Measurements from ENCODE around the gene ZNF780A.

ZNF780A gene

GRCh38 chr19:40133491-40133890, 42.7 kb upstream of the ZNF780A start:
- Histone ChIP-seq H4K91ac (ENCODE audit: low read depth, low read length) (no peak overlapping the region), H2BK120ac (ENCODE audit: insufficient read depth, low read length, poor library complexity) (no peak overlapping the region), H3K27me3 (ENCODE audit: insufficient read depth, low read length) (no peaks in the 10 kb centered on the region), H3K4me3 (ENCODE audit: low read depth, low read length) (no peak overlapping the region), H3K9me3 (ENCODE audit: insufficient read depth, low read depth, low read length) (no peaks in the 10 kb centered on the region), H3K36me3 (ENCODE audit: control insufficient read depth in 1 of 2, insufficient read depth in 2 of 2, low read length in 2 of 2) (no peaks in the 10 kb centered on the region), H3K4ac (ENCODE audit: low read depth, low read length) (no peak overlapping the region), H2BK5ac (ENCODE audit: low read depth, low read length, poor library complexity) (no peak overlapping the region), H3K14ac (ENCODE audit: low read length) (no peak overlapping the region), H3K79me1 (ENCODE audit: low read length) (no peaks in the 10 kb centered on the region), H4K12ac (ENCODE audit: low read depth, low read length) (no peak overlapping the region), H2AK5ac (ENCODE audit: low read length) (no peak overlapping the region), H3K27ac (ENCODE audit: low read depth, low read length) (no peak overlapping the region), H4K8ac (ENCODE audit: low read depth, low read length) (no peak overlapping the region), H3K4me1 (ENCODE audit: control insufficient read depth in 1 of 2, insufficient read depth in 2 of 2, low read length in 2 of 2) (no peaks in the 10 kb centered on the region), H3K18ac (ENCODE audit: low read length) (no peak overlapping the region), H3K79me2 (ENCODE audit: control insufficient read depth, insufficient read depth, low read length, poor library complexity) (no peaks in the 10 kb centered on the region), H2BK12ac (ENCODE audit: low read length) (no peak overlapping the region), H2AFZ (ENCODE audit: insufficient read depth, low read length, poor library complexity) (no peak overlapping the region), H3K4me2 (ENCODE audit: low read length) (no peak overlapping the region), H3K9ac (ENCODE audit: low read length) (no peak overlapping the region), H3K23ac (ENCODE audit: low read length) (no peak overlapping the region)
- no peak for DNase-seq
- no CpG with 5 or more reads among the region's 1 CpG for WGBS (ENCODE audit: extremely low coverage, insufficient coverage, insufficient read length)

- H3K4me1 ChIP-seq (ENCODE audit: control insufficient read depth in 1 of 2, insufficient read depth in 2 of 2, low read length in 2 of 2): no peaks in the 10 kb centered on the region
- no peak overlapping the region for H3K14ac ChIP-seq (ENCODE audit: low read length)
- no peak overlapping the region for H3K9ac ChIP-seq (ENCODE audit: low read length)
- H3K9me3 ChIP-seq (ENCODE audit: insufficient read depth, low read depth, low read length): no peaks in the 10 kb centered on the region
- no peaks in the 10 kb centered on the region for H3K36me3 ChIP-seq (ENCODE audit: control insufficient read depth in 1 of 2, insufficient read depth in 2 of 2, low read length in 2 of 2)
- no peak overlapping the region for H3K4me3 ChIP-seq (ENCODE audit: low read depth, low read length)
- H3K18ac ChIP-seq (ENCODE audit: low read length): no peak overlapping the region
- no peaks in the 10 kb centered on the region for H3K27me3 ChIP-seq (ENCODE audit: insufficient read depth, low read length)
- H2BK5ac ChIP-seq (ENCODE audit: low read depth, low read length, poor library complexity): no peak overlapping the region
- H2BK120ac ChIP-seq (ENCODE audit: insufficient read depth, low read length, poor library complexity): no peak overlapping the region
- no peak overlapping the region for H3K23ac ChIP-seq (ENCODE audit: low read length)
- no peak overlapping the region for H3K4me2 ChIP-seq (ENCODE audit: low read length)
- no peak overlapping the region for H2AK5ac ChIP-seq (ENCODE audit: low read length)
- H2AFZ ChIP-seq (ENCODE audit: insufficient read depth, low read length, poor library complexity): no peak overlapping the region
- DNase-seq: no peak
- no peak overlapping the region for H4K12ac ChIP-seq (ENCODE audit: low read depth, low read length)
- no peak overlapping the region for H3K27ac ChIP-seq (ENCODE audit: low read depth, low read length)
- no peaks in the 10 kb centered on the region for H3K79me2 ChIP-seq (ENCODE audit: control insufficient read depth, insufficient read depth, low read length, poor library complexity)
- no peak overlapping the region for H2BK12ac ChIP-seq (ENCODE audit: low read length)
- no peak overlapping the region for H3K4ac ChIP-seq (ENCODE audit: low read depth, low read length)
- no peak overlapping the region for H4K91ac ChIP-seq (ENCODE audit: low read depth, low read length)
- no peak overlapping the region for H4K8ac ChIP-seq (ENCODE audit: low read depth, low read length)
- H3K79me1 ChIP-seq (ENCODE audit: low read length): no peaks in the 10 kb centered on the region
Measured at GRCh38 chr19:40130013-40130412, 39.3 kb upstream of the ZNF780A start.

GRCh38 chr19:40129425-40129824, 38.7 kb upstream of the ZNF780A start:
- Histone ChIP-seq H3K4me3 (ENCODE audit: low read depth, low read length) (no peak overlapping the region), H3K9ac (ENCODE audit: low read length) (no peak overlapping the region), H3K4me1 (ENCODE audit: control insufficient read depth in 1 of 2, insufficient read depth in 2 of 2, low read length in 2 of 2) (no peaks in the 10 kb centered on the region), H2AFZ (ENCODE audit: insufficient read depth, low read length, poor library complexity) (no peak overlapping the region), H4K8ac (ENCODE audit: low read depth, low read length) (no peak overlapping the region), H3K9me3 (ENCODE audit: insufficient read depth, low read depth, low read length) (no peaks in the 10 kb centered on the region), H3K79me2 (ENCODE audit: control insufficient read depth, insufficient read depth, low read length, poor library complexity) (no peaks in the 10 kb centered on the region), H3K36me3 (ENCODE audit: control insufficient read depth in 1 of 2, insufficient read depth in 2 of 2, low read length in 2 of 2) (no peaks in the 10 kb centered on the region), H3K79me1 (ENCODE audit: low read length) (no peaks in the 10 kb centered on the region), H4K12ac (ENCODE audit: low read depth, low read length) (no peak overlapping the region), H2AK5ac (ENCODE audit: low read length) (no peak overlapping the region), H3K27ac (ENCODE audit: low read depth, low read length) (no peak overlapping the region), H3K23ac (ENCODE audit: low read length) (no peak overlapping the region), H3K18ac (ENCODE audit: low read length) (no peak overlapping the region), H3K14ac (ENCODE audit: low read length) (no peak overlapping the region), H3K4me2 (ENCODE audit: low read length) (no peak overlapping the region), H2BK12ac (ENCODE audit: low read length) (no peak overlapping the region), H4K91ac (ENCODE audit: low read depth, low read length) (no peak overlapping the region), H2BK5ac (ENCODE audit: low read depth, low read length, poor library complexity) (no peak overlapping the region), H2BK120ac (ENCODE audit: insufficient read depth, low read length, poor library complexity) (no peak overlapping the region), H3K27me3 (ENCODE audit: insufficient read depth, low read length) (no peaks in the 10 kb centered on the region), H3K4ac (ENCODE audit: low read depth, low read length) (no peak overlapping the region)
- no peak for DNase-seq
- no CpG with 5 or more reads among the region's 3 CpGs for WGBS (ENCODE audit: extremely low coverage, insufficient coverage, insufficient read length)

- Histone ChIP-seq H3K14ac (ENCODE audit: low read length) (no peak overlapping the region), H3K79me2 (ENCODE audit: control insufficient read depth, insufficient read depth, low read length, poor library complexity) (no peaks in the 10 kb centered on the region), H3K4ac (ENCODE audit: low read depth, low read length) (no peak overlapping the region), H3K4me1 (ENCODE audit: control insufficient read depth in 1 of 2, insufficient read depth in 2 of 2, low read length in 2 of 2) (no peaks in the 10 kb centered on the region), H3K79me1 (ENCODE audit: low read length) (no peaks in the 10 kb centered on the region), H3K23ac (ENCODE audit: low read length) (no peak overlapping the region), H3K18ac (ENCODE audit: low read length) (no peak overlapping the region), H3K9ac (ENCODE audit: low read length) (no peak overlapping the region), H3K36me3 (ENCODE audit: control insufficient read depth in 1 of 2, insufficient read depth in 2 of 2, low read length in 2 of 2) (no peaks in the 10 kb centered on the region), H2BK120ac (ENCODE audit: insufficient read depth, low read length, poor library complexity) (no peak overlapping the region), H2BK5ac (ENCODE audit: low read depth, low read length, poor library complexity) (no peak overlapping the region), H4K91ac (ENCODE audit: low read depth, low read length) (no peak overlapping the region), H2AFZ (ENCODE audit: insufficient read depth, low read length, poor library complexity) (no peak overlapping the region), H3K27me3 (ENCODE audit: insufficient read depth, low read length) (no peaks in the 10 kb centered on the region), H2BK12ac (ENCODE audit: low read length) (no peak overlapping the region), H3K9me3 (ENCODE audit: insufficient read depth, low read depth, low read length) (no peaks in the 10 kb centered on the region), H4K8ac (ENCODE audit: low read depth, low read length) (no peak overlapping the region), H3K4me3 (ENCODE audit: low read depth, low read length) (no peak overlapping the region), H3K4me2 (ENCODE audit: low read length) (no peak overlapping the region), H2AK5ac (ENCODE audit: low read length) (no peak overlapping the region), H3K27ac (ENCODE audit: low read depth, low read length) (no peak overlapping the region), H4K12ac (ENCODE audit: low read depth, low read length) (no peak overlapping the region)
- no peak for DNase-seq
Measured at GRCh38 chr19:40128991-40129390, 38.2 kb upstream of the ZNF780A start.

GRCh38 chr19:40119380-40119779, 28.6 kb upstream of the ZNF780A start:
- H3K79me2 ChIP-seq (ENCODE audit: control insufficient read depth, insufficient read depth, low read length, poor library complexity): no peaks in the 10 kb centered on the region
- H2BK5ac ChIP-seq (ENCODE audit: low read depth, low read length, poor library complexity): no peak overlapping the region
- peaks cover 6% of the 10 kb centered on the region for H3K9me3 ChIP-seq (ENCODE audit: insufficient read depth, low read depth, low read length)
- no peak overlapping the region for H3K4me3 ChIP-seq (ENCODE audit: low read depth, low read length)
- no peaks in the 10 kb centered on the region for H3K36me3 ChIP-seq (ENCODE audit: control insufficient read depth in 1 of 2, insufficient read depth in 2 of 2, low read length in 2 of 2)
- no peak overlapping the region for H3K23ac ChIP-seq (ENCODE audit: low read length)
- H2AK5ac ChIP-seq (ENCODE audit: low read length): no peak overlapping the region
- no peak overlapping the region for H3K27ac ChIP-seq (ENCODE audit: low read depth, low read length)
- no peak overlapping the region for H2BK12ac ChIP-seq (ENCODE audit: low read length)
- H3K4ac ChIP-seq (ENCODE audit: low read depth, low read length): no peak overlapping the region
- H3K4me1 ChIP-seq (ENCODE audit: control insufficient read depth in 1 of 2, insufficient read depth in 2 of 2, low read length in 2 of 2): no peaks in the 10 kb centered on the region
- DNase-seq: peak; percentile 34 to 79
- no peak overlapping the region for H3K18ac ChIP-seq (ENCODE audit: low read length)
- H4K91ac ChIP-seq (ENCODE audit: low read depth, low read length): no peak overlapping the region
- H3K14ac ChIP-seq (ENCODE audit: low read length): no peak overlapping the region
- no peak overlapping the region for H4K8ac ChIP-seq (ENCODE audit: low read depth, low read length)
- no peak overlapping the region for H4K12ac ChIP-seq (ENCODE audit: low read depth, low read length)
- no peak overlapping the region for H2BK120ac ChIP-seq (ENCODE audit: insufficient read depth, low read length, poor library complexity)
- no peak overlapping the region for H3K4me2 ChIP-seq (ENCODE audit: low read length)
- no peak overlapping the region for H3K9ac ChIP-seq (ENCODE audit: low read length)
- no peaks in the 10 kb centered on the region for H3K27me3 ChIP-seq (ENCODE audit: insufficient read depth, low read length)
- no peaks in the 10 kb centered on the region for H3K79me1 ChIP-seq (ENCODE audit: low read length)
- no peak overlapping the region for H2AFZ ChIP-seq (ENCODE audit: insufficient read depth, low read length, poor library complexity)
- WGBS (ENCODE audit: extremely low coverage, insufficient coverage, insufficient read length): no CpG with 5 or more reads among the region's 4 CpGs
